Measurements from ENCODE around the gene NDUFB3. TPM values are rescaled to one million over a fixed set of nuclear protein-coding genes. Genes with fewer than 3 reads are reported as not detected.
A peak's percentile ranks its signal among the peaks of the same experiment; 100 is the strongest.

Gene NDUFB3
- total and polyA plus RNA-seq, 10 of the 15 experiments (the other 5 are each of a cell fraction or from before 2014, with no cell fraction given) = 115 to 1,059 (median 187) TPM

- TF ChIP-seq, protein P1, sequence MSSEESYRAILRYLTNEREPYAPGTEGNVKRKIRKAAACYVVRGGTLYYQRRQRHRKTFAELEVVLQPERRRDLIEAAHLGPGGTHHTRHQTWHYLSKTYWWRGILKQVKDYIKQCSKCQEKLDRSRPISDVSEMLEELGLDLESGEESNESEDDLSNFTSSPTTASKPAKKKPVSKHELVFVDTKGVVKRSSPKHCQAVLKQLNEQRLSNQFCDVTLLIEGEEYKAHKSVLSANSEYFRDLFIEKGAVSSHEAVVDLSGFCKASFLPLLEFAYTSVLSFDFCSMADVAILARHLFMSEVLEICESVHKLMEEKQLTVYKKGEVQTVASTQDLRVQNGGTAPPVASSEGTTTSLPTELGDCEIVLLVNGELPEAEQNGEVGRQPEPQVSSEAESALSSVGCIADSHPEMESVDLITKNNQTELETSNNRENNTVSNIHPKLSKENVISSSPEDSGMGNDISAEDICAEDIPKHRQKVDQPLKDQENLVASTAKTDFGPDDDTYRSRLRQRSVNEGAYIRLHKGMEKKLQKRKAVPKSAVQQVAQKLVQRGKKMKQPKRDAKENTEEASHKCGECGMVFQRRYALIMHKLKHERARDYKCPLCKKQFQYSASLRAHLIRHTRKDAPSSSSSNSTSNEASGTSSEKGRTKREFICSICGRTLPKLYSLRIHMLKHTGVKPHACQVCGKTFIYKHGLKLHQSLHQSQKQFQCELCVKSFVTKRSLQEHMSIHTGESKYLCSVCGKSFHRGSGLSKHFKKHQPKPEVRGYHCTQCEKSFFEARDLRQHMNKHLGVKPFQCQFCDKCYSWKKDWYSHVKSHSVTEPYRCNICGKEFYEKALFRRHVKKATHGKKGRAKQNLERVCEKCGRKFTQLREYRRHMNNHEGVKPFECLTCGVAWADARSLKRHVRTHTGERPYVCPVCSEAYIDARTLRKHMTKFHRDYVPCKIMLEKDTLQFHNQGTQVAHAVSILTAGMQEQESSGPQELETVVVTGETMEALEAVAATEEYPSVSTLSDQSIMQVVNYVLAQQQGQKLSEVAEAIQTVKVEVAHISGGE (CRISPR knock-in tag; IDR thresholded peaks at IDR 0.05) = no peak
- TF ChIP-seq E2F4 (IDR thresholded peaks at IDR 0.05; ENCODE audit: low read depth, low read length) = no peak
- peak; percentile 57; the same call in 1 of the 2 replicates for TF ChIP-seq BCL11A (IDR thresholded peaks at IDR 0.05; ENCODE audit: low read depth, low read length)
- 0 out of 2 replicates have a peak, but pooled peaks have one; percentile 10 for TF ChIP-seq MLLT1 (IDR thresholded peaks at IDR 0.05)
- TF ChIP-seq TCF12 (IDR thresholded peaks at IDR 0.05; ENCODE audit: low read depth, low read length) = 0 out of 2 replicates have a peak, but pooled peaks have one; percentile 13
- no peak for TF ChIP-seq YBX1 (IDR thresholded peaks at IDR 0.05)
- TF ChIP-seq ESRRA (IDR thresholded peaks at IDR 0.05; ENCODE audit: low read length) = no peak
- TF ChIP-seq IKZF1 (conservative IDR thresholded peaks at IDR 0.05) = peak; percentile 60
- TF ChIP-seq PML (IDR thresholded peaks at IDR 0.05; ENCODE audit: low read length) = peak; percentile 60; the same call in 1 of the 2 replicates
- TF ChIP-seq ATF7 (IDR thresholded peaks at IDR 0.05; ENCODE audit: low read depth) = peak; percentile 58; the same call in 1 of the 2 replicates
- no peak for TF ChIP-seq CBX3 (IDR thresholded peaks at IDR 0.05; ENCODE audit: borderline replicate concordance, low read depth)
- TF ChIP-seq HDGF (IDR thresholded peaks at IDR 0.05) = no peak
- TF ChIP-seq, protein P2, sequence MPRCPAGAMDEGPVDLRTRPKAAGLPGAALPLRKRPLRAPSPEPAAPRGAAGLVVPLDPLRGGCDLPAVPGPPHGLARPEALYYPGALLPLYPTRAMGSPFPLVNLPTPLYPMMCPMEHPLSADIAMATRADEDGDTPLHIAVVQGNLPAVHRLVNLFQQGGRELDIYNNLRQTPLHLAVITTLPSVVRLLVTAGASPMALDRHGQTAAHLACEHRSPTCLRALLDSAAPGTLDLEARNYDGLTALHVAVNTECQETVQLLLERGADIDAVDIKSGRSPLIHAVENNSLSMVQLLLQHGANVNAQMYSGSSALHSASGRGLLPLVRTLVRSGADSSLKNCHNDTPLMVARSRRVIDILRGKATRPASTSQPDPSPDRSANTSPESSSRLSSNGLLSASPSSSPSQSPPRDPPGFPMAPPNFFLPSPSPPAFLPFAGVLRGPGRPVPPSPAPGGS (IDR thresholded peaks at IDR 0.05; ENCODE audit: borderline replicate concordance, insufficient read depth, low read depth, low read length, poor library complexity, severe bottlenecking) = peak; percentile 73
- TF ChIP-seq MXI1 (IDR thresholded peaks at IDR 0.05; ENCODE audit: low read depth, low read length) = no peak
- TF ChIP-seq NFXL1 (IDR thresholded peaks at IDR 0.05; ENCODE audit: borderline replicate concordance) = no peak
- peak; percentile 84 for TF ChIP-seq ZBED1 (IDR thresholded peaks at IDR 0.05; ENCODE audit: borderline replicate concordance)
- no peak for TF ChIP-seq NR2C2 (IDR thresholded peaks at IDR 0.05; ENCODE audit: borderline replicate concordance, control insufficient read depth, insufficient read length, low read depth)
- TF ChIP-seq, protein P3, sequence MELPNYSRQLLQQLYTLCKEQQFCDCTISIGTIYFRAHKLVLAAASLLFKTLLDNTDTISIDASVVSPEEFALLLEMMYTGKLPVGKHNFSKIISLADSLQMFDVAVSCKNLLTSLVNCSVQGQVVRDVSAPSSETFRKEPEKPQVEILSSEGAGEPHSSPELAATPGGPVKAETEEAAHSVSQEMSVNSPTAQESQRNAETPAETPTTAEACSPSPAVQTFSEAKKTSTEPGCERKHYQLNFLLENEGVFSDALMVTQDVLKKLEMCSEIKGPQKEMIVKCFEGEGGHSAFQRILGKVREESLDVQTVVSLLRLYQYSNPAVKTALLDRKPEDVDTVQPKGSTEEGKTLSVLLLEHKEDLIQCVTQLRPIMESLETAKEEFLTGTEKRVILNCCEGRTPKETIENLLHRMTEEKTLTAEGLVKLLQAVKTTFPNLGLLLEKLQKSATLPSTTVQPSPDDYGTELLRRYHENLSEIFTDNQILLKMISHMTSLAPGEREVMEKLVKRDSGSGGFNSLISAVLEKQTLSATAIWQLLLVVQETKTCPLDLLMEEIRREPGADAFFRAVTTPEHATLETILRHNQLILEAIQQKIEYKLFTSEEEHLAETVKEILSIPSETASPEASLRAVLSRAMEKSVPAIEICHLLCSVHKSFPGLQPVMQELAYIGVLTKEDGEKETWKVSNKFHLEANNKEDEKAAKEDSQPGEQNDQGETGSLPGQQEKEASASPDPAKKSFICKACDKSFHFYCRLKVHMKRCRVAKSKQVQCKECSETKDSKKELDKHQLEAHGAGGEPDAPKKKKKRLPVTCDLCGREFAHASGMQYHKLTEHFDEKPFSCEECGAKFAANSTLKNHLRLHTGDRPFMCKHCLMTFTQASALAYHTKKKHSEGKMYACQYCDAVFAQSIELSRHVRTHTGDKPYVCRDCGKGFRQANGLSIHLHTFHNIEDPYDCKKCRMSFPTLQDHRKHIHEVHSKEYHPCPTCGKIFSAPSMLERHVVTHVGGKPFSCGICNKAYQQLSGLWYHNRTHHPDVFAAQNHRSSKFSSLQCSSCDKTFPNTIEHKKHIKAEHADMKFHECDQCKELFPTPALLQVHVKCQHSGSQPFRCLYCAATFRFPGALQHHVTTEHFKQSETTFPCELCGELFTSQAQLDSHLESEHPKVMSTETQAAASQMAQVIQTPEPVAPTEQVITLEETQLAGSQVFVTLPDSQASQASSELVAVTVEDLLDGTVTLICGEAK (IDR thresholded peaks at IDR 0.05; ENCODE audit: borderline replicate concordance) = no peak
- 0 out of 2 replicates have a peak, but pooled peaks have one; percentile 4 for TF ChIP-seq SPI1 (IDR thresholded peaks at IDR 0.05; ENCODE audit: borderline replicate concordance, insufficient read depth, low read depth, low read length)
- no peak for TF ChIP-seq CHD2 (IDR thresholded peaks at IDR 0.05; ENCODE audit: borderline replicate concordance, low read depth, low read length)
Measured at GRCh38 chr2:201132518-201132917, 60.7 kb downstream of the NDUFB3 start (continued).
